ENCODE measurements around the gene SELENOF.
A peak's percentile ranks its signal among the peaks of the same experiment; 100 is the strongest.

SELENOF gene

DNA sequence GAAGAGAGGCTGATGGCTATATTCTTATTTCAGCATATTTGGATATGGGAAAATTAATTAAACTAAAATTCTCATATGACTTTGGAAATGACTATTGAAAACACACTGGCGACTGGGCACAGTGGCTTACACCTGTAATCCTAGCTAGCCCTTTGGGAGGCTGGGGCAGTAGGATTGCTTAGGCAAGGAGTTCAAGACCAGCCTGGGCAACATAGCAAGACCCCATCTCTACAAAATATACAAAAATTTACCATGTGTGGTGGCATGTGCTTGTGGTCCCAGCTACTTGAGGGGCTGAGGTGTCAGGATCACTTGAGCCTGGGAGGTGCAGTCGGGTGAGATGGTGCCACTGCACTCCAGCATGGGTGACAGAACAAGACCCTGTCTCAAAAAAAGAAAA, 26.7 kb upstream of the SELENOF start:
- peaks cover 25% of the 10 kb centered on the region for H3K4me1 ChIP-seq (ENCODE audit: control insufficient read depth, insufficient read depth, low read length)
- no peaks in the 10 kb centered on the region for H3K36me3 ChIP-seq (ENCODE audit: control insufficient read depth, insufficient read depth, low read length)
- no peak overlapping the region for H3K9ac ChIP-seq (ENCODE audit: low read depth, low read length)
- no peaks in the 10 kb centered on the region for H3K9me3 ChIP-seq (ENCODE audit: control insufficient read depth, insufficient read depth, low read length)
- no peak overlapping the region for H3K4me3 ChIP-seq (ENCODE audit: low read depth, low read length)
- no peak overlapping the region for H3K27ac ChIP-seq (ENCODE audit: low read depth, low read length)
- no peaks in the 10 kb centered on the region for H3K27me3 ChIP-seq (ENCODE audit: control insufficient read depth, insufficient read depth, low read length)

DNA sequence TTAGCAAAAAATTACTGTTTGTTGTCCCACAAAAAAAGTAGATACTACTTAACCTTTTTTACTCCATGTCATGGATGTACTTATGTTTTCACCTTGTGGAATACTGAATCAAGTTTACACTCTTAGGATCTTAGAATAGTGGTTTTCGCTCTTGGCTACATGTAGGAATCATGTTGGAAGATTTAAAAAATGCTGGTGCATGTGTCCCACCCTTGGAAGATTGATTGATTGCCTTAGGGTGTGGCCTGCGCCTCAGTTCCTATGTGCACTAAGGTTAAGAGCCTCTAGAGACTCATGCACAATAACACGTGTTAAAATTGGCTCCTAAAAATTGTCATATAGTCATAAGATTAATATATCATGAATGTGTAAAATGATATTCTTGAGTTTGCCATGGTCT, 25.5 kb upstream of the SELENOF start:
- no peak overlapping the region for H3K9ac ChIP-seq (ENCODE audit: low read depth, low read length)
- peaks cover 30% of the 10 kb centered on the region for H3K4me1 ChIP-seq (ENCODE audit: control insufficient read depth, insufficient read depth, low read length)
- H3K27me3 ChIP-seq (ENCODE audit: control insufficient read depth, insufficient read depth, low read length) = no peaks in the 10 kb centered on the region
- peak overlapping the region; percentile 9; the same call in 1 of the 2 replicates for H3K4me3 ChIP-seq (ENCODE audit: low read depth, low read length)
- no peaks in the 10 kb centered on the region for H3K36me3 ChIP-seq (ENCODE audit: control insufficient read depth, insufficient read depth, low read length)
- H3K27ac ChIP-seq (ENCODE audit: low read depth, low read length) = peak overlapping the region; percentile 14
- no peaks in the 10 kb centered on the region for H3K9me3 ChIP-seq (ENCODE audit: control insufficient read depth, insufficient read depth, low read length)

DNA sequence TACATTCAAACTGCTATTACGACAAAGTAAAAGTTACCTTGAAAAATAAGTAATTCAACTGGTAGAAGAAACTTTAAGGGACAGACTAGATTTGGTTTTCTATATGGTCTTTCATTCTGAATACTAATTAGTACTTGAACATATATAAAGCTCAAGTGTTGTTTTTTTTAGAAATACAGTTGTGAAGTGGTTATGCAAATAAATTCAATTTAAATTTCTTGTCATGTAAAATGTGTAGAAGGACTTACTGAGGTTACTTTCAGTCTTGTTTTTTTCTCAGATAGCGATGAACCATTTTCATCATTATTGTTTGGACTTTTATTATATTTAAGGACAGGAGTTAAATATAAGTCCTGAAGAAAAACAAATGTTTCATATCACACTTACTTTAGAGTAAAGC, 24.9 kb upstream of the SELENOF start:
- H3K27ac ChIP-seq (ENCODE audit: low read depth, low read length) = peak overlapping the region; percentile 14
- H3K4me3 ChIP-seq (ENCODE audit: low read depth, low read length) = peak overlapping the region; percentile 9; the same call in 1 of the 2 replicates
- peaks cover 36% of the 10 kb centered on the region for H3K4me1 ChIP-seq (ENCODE audit: control insufficient read depth, insufficient read depth, low read length)
- no peaks in the 10 kb centered on the region for H3K36me3 ChIP-seq (ENCODE audit: control insufficient read depth, insufficient read depth, low read length)
- no peak overlapping the region for H3K9ac ChIP-seq (ENCODE audit: low read depth, low read length)
- no peaks in the 10 kb centered on the region for H3K9me3 ChIP-seq (ENCODE audit: control insufficient read depth, insufficient read depth, low read length)
- H3K27me3 ChIP-seq (ENCODE audit: control insufficient read depth, insufficient read depth, low read length) = no peaks in the 10 kb centered on the region

DNA sequence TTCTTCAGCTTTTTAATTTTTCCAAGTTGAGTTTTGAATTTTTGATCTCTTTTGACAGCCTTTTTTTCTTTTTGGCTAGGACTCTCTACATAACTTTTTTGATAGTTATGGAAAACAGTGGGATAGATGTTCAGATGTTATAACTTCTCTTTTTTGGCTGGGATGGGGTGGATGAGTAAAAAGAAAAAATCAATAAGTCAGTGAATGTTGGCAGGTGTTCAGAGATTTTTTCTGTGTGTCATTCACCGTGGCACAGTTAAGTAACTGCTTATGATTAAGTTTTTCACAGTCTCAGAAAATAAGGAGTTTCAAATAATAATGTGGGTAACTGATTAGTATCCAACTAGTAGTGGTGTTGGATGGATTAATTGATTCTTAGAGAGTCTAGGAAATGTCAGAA, 24.5 kb upstream of the SELENOF start:
- H3K9ac ChIP-seq (ENCODE audit: low read depth, low read length) = no peak overlapping the region
- H3K36me3 ChIP-seq (ENCODE audit: control insufficient read depth, insufficient read depth, low read length) = no peaks in the 10 kb centered on the region
- H3K27me3 ChIP-seq (ENCODE audit: control insufficient read depth, insufficient read depth, low read length) = no peaks in the 10 kb centered on the region
- peak overlapping the region; percentile 9; the same call in 1 of the 2 replicates for H3K4me3 ChIP-seq (ENCODE audit: low read depth, low read length)
- no peaks in the 10 kb centered on the region for H3K9me3 ChIP-seq (ENCODE audit: control insufficient read depth, insufficient read depth, low read length)
- H3K27ac ChIP-seq (ENCODE audit: low read depth, low read length) = no peak overlapping the region
- H3K4me1 ChIP-seq (ENCODE audit: control insufficient read depth, insufficient read depth, low read length) = peaks cover 40% of the 10 kb centered on the region

DNA sequence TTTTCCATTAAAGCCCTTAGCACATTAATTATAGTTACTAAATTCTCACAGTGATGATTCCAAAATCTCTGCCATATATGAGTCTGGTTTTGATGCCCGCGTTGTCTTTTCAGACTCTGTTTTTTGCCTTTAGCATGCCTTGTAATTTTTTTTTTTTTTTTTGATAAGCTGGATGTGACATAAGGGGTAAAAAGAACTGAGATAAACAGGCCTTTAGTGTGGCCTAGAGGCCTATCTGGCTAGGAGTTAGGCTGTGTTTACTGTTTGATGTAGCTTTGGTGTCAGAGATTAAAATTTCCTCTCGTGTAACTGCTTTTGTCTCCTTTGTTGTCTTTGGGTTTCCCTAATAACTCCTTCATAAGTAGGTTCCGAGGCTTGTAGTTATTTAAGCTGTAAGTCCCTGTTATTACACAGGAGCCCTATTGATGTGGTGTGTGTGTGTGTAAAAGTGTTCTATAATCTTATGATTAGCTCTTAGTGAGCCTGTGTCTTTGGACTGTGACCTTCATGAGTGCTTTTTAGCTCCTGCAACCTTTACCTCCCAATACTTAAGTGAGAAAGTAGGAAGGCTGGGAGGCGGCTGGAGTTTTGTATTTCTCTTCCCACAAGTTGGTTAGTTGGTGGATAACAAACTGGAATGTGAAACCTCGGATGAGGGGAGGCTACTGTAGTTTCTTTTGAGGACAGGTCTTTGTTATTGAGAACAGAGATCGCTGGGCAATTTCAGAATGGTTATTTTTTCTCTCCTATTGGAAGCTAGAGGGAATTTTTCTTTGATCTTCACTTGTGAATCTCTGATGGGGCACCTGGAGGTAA, 19.8 kb upstream of the SELENOF start:
- Histone ChIP-seq H3K9me3 (ENCODE audit: control insufficient read depth, insufficient read depth, low read length) (no peaks in the 10 kb centered on the region), H3K4me1 (ENCODE audit: control insufficient read depth, insufficient read depth, low read length) (peaks cover 57% of the 10 kb centered on the region), H3K4me3 (ENCODE audit: low read depth, low read length) (peak overlapping the region; percentile 37; the same call in 1 of the 2 replicates), H3K36me3 (ENCODE audit: control insufficient read depth, insufficient read depth, low read length) (no peaks in the 10 kb centered on the region), H3K9ac (ENCODE audit: low read depth, low read length) (0 out of 2 replicates have a peak overlapping the region, but pooled peaks have one; percentile 6), H3K27ac (ENCODE audit: low read depth, low read length) (peak overlapping the region; percentile 87), H3K27me3 (ENCODE audit: control insufficient read depth, insufficient read depth, low read length) (no peaks in the 10 kb centered on the region)

DNA sequence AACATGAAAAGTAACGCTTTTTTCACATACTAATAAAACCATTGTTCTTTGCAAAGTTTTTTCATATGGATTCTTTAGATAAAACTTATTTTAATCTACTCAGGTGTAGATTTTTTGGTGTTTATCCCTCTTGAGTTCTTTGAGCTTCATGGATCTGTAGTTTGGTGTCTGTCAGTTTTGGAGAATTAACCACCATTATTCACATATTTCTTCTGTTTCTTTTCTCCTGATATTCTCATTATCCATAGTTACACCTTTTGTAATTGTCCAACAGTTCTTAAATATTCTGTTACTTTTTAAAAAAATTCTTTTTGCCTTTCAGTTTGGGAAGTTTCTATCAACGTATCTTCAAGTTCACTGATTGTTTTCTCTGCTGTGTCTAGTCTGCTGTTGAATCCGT, 19.1 kb upstream of the SELENOF start:
- peaks cover 50% of the 10 kb centered on the region for H3K4me1 ChIP-seq (ENCODE audit: control insufficient read depth, insufficient read depth, low read length)

DNA sequence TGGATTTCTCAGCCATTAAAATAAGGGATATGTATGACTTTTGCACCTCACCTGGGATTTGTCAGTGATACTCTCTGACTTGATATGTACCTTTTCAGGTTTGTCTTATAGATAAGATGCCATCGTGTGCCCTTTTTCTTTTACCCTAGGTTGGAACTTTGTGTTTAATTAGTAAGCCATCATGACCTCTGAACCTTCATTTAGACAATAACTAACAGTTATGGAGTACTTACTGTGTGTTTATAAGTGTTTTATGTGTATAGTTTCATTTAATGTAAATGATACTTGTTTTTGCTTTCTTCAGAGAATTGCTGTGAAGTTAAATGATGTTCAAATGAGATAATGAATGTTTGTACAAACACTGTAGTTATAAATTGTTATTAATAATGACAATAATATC, 14.9 kb upstream of the SELENOF start:
- Histone ChIP-seq H3K36me3 (ENCODE audit: control insufficient read depth, insufficient read depth, low read length) (no peaks in the 10 kb centered on the region), H3K9ac (ENCODE audit: low read depth, low read length) (no peak overlapping the region), H3K4me3 (ENCODE audit: low read depth, low read length) (no peak overlapping the region), H3K9me3 (ENCODE audit: control insufficient read depth, insufficient read depth, low read length) (peaks cover 8% of the 10 kb centered on the region; the same call in 1 of the 2 replicates), H3K27ac (ENCODE audit: low read depth, low read length) (no peak overlapping the region), H3K27me3 (ENCODE audit: control insufficient read depth, insufficient read depth, low read length) (no peaks in the 10 kb centered on the region), H3K4me1 (ENCODE audit: control insufficient read depth, insufficient read depth, low read length) (peaks cover 31% of the 10 kb centered on the region)

More for the DNA sequence above, 19.1 kb upstream of the SELENOF start:
- H3K27me3 ChIP-seq (ENCODE audit: control insufficient read depth, insufficient read depth, low read length) = no peaks in the 10 kb centered on the region
- H3K9ac ChIP-seq (ENCODE audit: low read depth, low read length) = no peak overlapping the region
- no peaks in the 10 kb centered on the region for H3K9me3 ChIP-seq (ENCODE audit: control insufficient read depth, insufficient read depth, low read length)
- H3K36me3 ChIP-seq (ENCODE audit: control insufficient read depth, insufficient read depth, low read length) = no peaks in the 10 kb centered on the region
- H3K4me3 ChIP-seq (ENCODE audit: low read depth, low read length) = no peak overlapping the region
- peak overlapping the region; percentile 87 for H3K27ac ChIP-seq (ENCODE audit: low read depth, low read length)

DNA sequence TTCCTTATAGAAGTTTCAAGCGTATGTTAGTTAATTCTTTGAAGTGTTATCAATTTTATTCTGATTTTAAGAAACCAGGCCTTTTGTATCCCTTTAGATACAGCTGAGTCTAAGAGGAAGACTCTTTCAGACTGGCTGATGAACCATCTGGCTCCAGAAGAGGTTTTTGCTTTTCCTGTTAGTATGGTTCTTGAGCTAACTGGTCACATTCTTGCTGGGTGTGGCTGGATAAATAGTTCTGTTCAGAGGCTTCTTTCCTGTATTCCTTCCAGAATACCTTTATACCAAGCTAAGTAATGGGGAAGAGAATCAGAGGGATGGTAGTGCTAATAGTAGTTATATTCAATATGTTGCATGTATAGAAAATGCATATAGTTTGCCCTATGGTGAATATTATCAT, 13.0 kb upstream of the SELENOF start:
- H3K9ac ChIP-seq (ENCODE audit: low read depth, low read length) = no peak overlapping the region
- H3K4me3 ChIP-seq (ENCODE audit: low read depth, low read length) = no peak overlapping the region
- no peaks in the 10 kb centered on the region for H3K36me3 ChIP-seq (ENCODE audit: control insufficient read depth, insufficient read depth, low read length)
- H3K4me1 ChIP-seq (ENCODE audit: control insufficient read depth, insufficient read depth, low read length) = peaks cover 14% of the 10 kb centered on the region
- H3K27ac ChIP-seq (ENCODE audit: low read depth, low read length) = no peak overlapping the region
- H3K9me3 ChIP-seq (ENCODE audit: control insufficient read depth, insufficient read depth, low read length) = peaks cover 20% of the 10 kb centered on the region; the same call in 1 of the 2 replicates
- no peaks in the 10 kb centered on the region for H3K27me3 ChIP-seq (ENCODE audit: control insufficient read depth, insufficient read depth, low read length)

DNA sequence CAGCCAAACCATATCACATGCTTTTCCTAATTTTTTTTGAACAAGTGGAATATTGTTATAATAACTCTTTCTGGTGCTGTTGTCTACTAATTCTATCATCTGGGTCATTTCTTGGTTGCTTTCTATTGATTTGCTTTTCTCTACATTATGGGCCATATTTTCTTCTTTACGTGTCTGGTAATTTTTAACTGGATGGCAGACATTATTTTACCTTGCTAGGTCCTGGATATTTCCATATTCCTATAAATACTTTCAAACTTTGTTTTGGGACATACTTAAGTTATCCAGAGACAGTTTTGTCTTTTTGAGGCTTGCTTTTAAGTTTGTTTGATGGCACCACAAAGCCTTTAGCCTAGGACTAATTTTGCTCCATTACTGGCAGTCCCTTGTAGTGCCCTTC, 11.8 kb upstream of the SELENOF start:
- peaks cover 20% of the 10 kb centered on the region; the same call in 1 of the 2 replicates for H3K9me3 ChIP-seq (ENCODE audit: control insufficient read depth, insufficient read depth, low read length)
- H3K27me3 ChIP-seq (ENCODE audit: control insufficient read depth, insufficient read depth, low read length) = no peaks in the 10 kb centered on the region
- H3K9ac ChIP-seq (ENCODE audit: low read depth, low read length) = no peak overlapping the region
- H3K4me3 ChIP-seq (ENCODE audit: low read depth, low read length) = no peak overlapping the region
- no peak overlapping the region for H3K27ac ChIP-seq (ENCODE audit: low read depth, low read length)
- no peaks in the 10 kb centered on the region for H3K36me3 ChIP-seq (ENCODE audit: control insufficient read depth, insufficient read depth, low read length)
- H3K4me1 ChIP-seq (ENCODE audit: control insufficient read depth, insufficient read depth, low read length) = peaks cover 10% of the 10 kb centered on the region

DNA sequence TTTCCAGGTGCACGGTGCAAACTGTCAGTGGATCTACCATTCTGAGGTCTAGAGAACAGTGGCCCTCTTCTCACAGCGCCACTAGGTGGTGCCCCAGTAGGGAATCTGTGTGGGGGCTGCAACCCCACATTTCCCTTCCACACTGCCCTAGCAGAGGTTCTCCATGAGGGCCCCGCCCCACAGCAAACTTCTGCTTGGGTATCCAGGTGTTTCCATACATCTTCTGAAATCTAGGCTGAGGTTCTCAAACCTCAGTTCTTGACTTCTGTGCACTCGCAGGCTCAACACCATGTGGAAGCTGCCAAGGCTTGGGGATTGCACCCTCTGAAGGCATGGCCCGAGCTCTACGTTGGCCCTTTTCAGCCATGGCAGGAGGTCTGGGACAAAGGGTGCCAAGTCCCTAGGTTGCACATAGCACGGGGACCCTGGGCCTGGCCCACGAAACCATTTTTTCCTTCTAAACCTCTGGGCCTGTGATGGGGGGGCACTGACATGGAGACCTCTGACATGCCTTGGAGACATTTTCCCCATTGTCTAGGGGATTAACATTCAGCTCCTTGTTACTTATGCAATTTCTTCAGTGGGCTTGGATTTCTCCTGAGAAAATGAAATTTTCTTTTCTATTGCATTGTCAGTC, 10.5 kb upstream of the SELENOF start:
- peaks cover 20% of the 10 kb centered on the region; the same call in 1 of the 2 replicates for H3K9me3 ChIP-seq (ENCODE audit: control insufficient read depth, insufficient read depth, low read length)
- H3K4me3 ChIP-seq (ENCODE audit: low read depth, low read length) = no peak overlapping the region
- H3K4me1 ChIP-seq (ENCODE audit: control insufficient read depth, insufficient read depth, low read length) = no peaks in the 10 kb centered on the region
- H3K27ac ChIP-seq (ENCODE audit: low read depth, low read length) = no peak overlapping the region
- no peaks in the 10 kb centered on the region for H3K27me3 ChIP-seq (ENCODE audit: control insufficient read depth, insufficient read depth, low read length)
- no peak overlapping the region for H3K9ac ChIP-seq (ENCODE audit: low read depth, low read length)
- no peaks in the 10 kb centered on the region for H3K36me3 ChIP-seq (ENCODE audit: control insufficient read depth, insufficient read depth, low read length)

DNA sequence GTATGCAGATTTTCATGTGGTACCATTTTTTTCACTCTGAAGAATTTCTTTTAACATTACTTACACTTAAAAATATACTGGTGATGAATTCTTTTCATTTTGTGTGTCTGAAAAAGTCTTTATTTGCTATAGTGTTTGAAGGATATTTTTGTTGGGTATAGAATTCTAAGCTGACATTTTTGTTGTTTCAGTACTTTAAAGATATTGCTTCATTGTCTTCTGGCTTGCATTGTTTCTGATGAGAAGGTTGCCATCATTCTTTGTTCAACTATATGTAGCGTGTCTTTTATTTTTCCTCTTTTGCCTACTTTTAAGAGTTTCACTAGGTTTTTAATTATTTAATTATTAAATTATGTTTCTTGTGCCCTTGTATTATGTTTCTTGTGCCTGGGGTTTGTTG, 8.5 kb upstream of the SELENOF start:
- H3K4me1 ChIP-seq (ENCODE audit: control insufficient read depth, insufficient read depth, low read length) = no peaks in the 10 kb centered on the region
- no peak overlapping the region for H3K27ac ChIP-seq (ENCODE audit: low read depth, low read length)

More for the DNA sequence above, 8.5 kb upstream of the SELENOF start:
- Histone ChIP-seq H3K27me3 (ENCODE audit: control insufficient read depth, insufficient read depth, low read length) (no peaks in the 10 kb centered on the region), H3K36me3 (ENCODE audit: control insufficient read depth, insufficient read depth, low read length) (no peaks in the 10 kb centered on the region), H3K9ac (ENCODE audit: low read depth, low read length) (no peak overlapping the region), H3K4me3 (ENCODE audit: low read depth, low read length) (no peak overlapping the region), H3K9me3 (ENCODE audit: control insufficient read depth, insufficient read depth, low read length) (peaks cover 20% of the 10 kb centered on the region; the same call in 1 of the 2 replicates)
